Gastroesophageal sphincter (tissue), 3 donors: ENCODE results near the gene KIF5C.

ENCODE experiments used
- POLR2AphosphoS5 ChIP-seq: sonication (generic); formaldehyde crosslinking; IDR thresholded peaks from one replicate; pipeline ENCODE4 v1.6.1; 2017; ENCODE audit warnings: antibody characterized with exemption
- TF ChIP-seq, protein P1 (sequence below), 4 experiments: fragments of 200-600 bp in 2 of 4; fragments of 450-650 bp in 2 of 4; sonication (generic) in 1 of 4; IDR thresholded peaks; one replicate each; pipeline ENCODE4 v1.5.1; 2017 to 2019; ENCODE audit warnings: antibody characterized with exemption in 4 of 4, mild to moderate bottlenecking in 2 of 4, moderate library complexity in 2 of 4

DNA sequence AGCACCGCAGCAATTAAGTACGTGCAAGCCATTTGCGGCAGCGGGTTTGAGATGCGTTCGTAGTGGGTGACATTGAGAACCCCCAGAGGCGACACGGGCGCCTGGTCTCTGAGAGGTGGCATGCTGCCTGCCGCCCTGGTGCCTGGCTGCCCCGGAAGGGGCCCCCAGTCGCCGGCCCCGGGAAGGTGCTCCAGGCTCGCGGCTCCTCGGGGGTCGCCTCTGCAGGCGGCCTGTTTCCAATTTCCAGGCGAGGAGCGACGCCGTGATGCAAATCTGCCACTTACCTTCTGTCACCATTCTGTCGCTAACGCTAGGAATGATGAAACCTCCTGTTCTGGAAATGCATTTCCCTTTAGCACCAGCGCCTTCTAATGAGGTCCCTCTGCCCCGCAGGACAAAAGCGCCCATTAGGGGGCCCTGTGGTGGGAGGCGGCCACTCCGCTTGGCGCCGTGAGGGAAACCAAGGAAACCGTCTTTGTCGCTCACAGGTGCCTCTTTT, 13.0 kb downstream of the KIF5C start:
- TF ChIP-seq, protein P1, sequence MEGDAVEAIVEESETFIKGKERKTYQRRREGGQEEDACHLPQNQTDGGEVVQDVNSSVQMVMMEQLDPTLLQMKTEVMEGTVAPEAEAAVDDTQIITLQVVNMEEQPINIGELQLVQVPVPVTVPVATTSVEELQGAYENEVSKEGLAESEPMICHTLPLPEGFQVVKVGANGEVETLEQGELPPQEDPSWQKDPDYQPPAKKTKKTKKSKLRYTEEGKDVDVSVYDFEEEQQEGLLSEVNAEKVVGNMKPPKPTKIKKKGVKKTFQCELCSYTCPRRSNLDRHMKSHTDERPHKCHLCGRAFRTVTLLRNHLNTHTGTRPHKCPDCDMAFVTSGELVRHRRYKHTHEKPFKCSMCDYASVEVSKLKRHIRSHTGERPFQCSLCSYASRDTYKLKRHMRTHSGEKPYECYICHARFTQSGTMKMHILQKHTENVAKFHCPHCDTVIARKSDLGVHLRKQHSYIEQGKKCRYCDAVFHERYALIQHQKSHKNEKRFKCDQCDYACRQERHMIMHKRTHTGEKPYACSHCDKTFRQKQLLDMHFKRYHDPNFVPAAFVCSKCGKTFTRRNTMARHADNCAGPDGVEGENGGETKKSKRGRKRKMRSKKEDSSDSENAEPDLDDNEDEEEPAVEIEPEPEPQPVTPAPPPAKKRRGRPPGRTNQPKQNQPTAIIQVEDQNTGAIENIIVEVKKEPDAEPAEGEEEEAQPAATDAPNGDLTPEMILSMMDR (IDR thresholded peaks at IDR 0.05), result no peak
- TF ChIP-seq POLR2AphosphoS5, result no peak
